Muscle of back (tissue), 11 donors: ENCODE results near the gene HMCN1. TPM values are rescaled to one million over a fixed set of nuclear protein-coding genes. Genes with fewer than 3 reads are reported as not detected.

Experiments used
- DNase-seq, 3 donors: peaks; one replicate each; pipeline versions ENCODE4 v3.0.0 to v3.0.0-alpha.2; 2013
- polyA plus RNA-seq, 10 donors: library from polyadenylated mRNA; unstranded; fragments of 120-200 nt; gene quantifications; one replicate each; pipeline ENCODE4 v1.2.1, GENCODE V29; 2013; ENCODE audit not compliant: insufficient read length in 10 of 10

HMCN1 gene
- polyA plus RNA-seq, 10 donors, result 7.7 to 23.8 (median 14.1) TPM

GRCh38 chr1:186026946-186027345 lies 292.8 kb downstream of the HMCN1 start:
- peak in 1 of 3 donors; percentile 44 for DNase-seq

- peak in 1 of 3 donors; percentile 40 for DNase-seq
Observed at GRCh38 chr1:186027621-186028020, 293.4 kb downstream of the HMCN1 start.

- no peak for DNase-seq
Observed at GRCh38 chr1:186030453-186030852, 296.3 kb downstream of the HMCN1 start.

GRCh38 chr1:186033847-186034271 lies 299.7 kb downstream of the HMCN1 start:
- DNase-seq, result no peak

GRCh38 chr1:186042230-186042629 lies 308.0 kb downstream of the HMCN1 start:
- DNase-seq, result no peak

- no peak for DNase-seq
Observed at GRCh38 chr1:186043296-186043695, 309.1 kb downstream of the HMCN1 start.

- no peak for DNase-seq
Observed at GRCh38 chr1:186044079-186044685, 310.0 kb downstream of the HMCN1 start.

GRCh38 chr1:186046437-186047211 lies 312.4 kb downstream of the HMCN1 start:
- DNase-seq, result no peak

GRCh38 chr1:186050360-186050759 lies 316.2 kb downstream of the HMCN1 start:
- DNase-seq, result no peak

GRCh38 chr1:186054003-186054402 lies 319.8 kb downstream of the HMCN1 start:
- DNase-seq, result no peak

- DNase-seq, result no peak
Observed at GRCh38 chr1:186054932-186055331, 320.7 kb downstream of the HMCN1 start.

GRCh38 chr1:186055846-186056245 lies 321.7 kb downstream of the HMCN1 start:
- DNase-seq, result no peak

- no peak for DNase-seq
Observed at GRCh38 chr1:186057086-186057485, 322.9 kb downstream of the HMCN1 start.

GRCh38 chr1:186059311-186059710 lies 325.1 kb downstream of the HMCN1 start:
- DNase-seq, result no peak

- DNase-seq, result no peak
Observed at GRCh38 chr1:186059752-186060151, 325.6 kb downstream of the HMCN1 start.

GRCh38 chr1:186060226-186060625 lies 326.0 kb downstream of the HMCN1 start:
- no peak for DNase-seq

- no peak for DNase-seq
Observed at GRCh38 chr1:186063091-186063657, 329.0 kb downstream of the HMCN1 start.

- DNase-seq, result no peak
Observed at GRCh38 chr1:186066411-186066810, 332.2 kb downstream of the HMCN1 start.

GRCh38 chr1:186073697-186074096 lies 339.5 kb downstream of the HMCN1 start:
- no peak for DNase-seq

GRCh38 chr1:186076006-186076405 lies 341.8 kb downstream of the HMCN1 start:
- no peak for DNase-seq

- no peak for DNase-seq
Observed at GRCh38 chr1:186078245-186078644, 344.1 kb downstream of the HMCN1 start.

GRCh38 chr1:186079084-186079684 lies 345.0 kb downstream of the HMCN1 start:
- DNase-seq, result no peak
